Lower lobe of right lung (tissue), 2 donors: ENCODE data around the gene OSBPL9. TPM values are rescaled to one million over a fixed set of nuclear protein-coding genes. Genes with fewer than 3 reads are reported as not detected.

Source experiments
- ATAC-seq, 2 donors: fragments of 200-7000 bp; cut with Tn5 transposase; one replicate each; pipeline ENCODE4 v1.9.1; 2020 to 2022; ENCODE audit warnings: mild to moderate bottlenecking in 2 of 2, moderate library complexity in 2 of 2
- DNase-seq: peaks from one replicate; pipeline ENCODE4 v3.0.0-alpha.2; 2020
- H3K27ac ChIP-seq: fragments of 200-600 bp; one replicate; pipeline ENCODE4 v1.8.0; 2022
- H3K27me3 ChIP-seq: fragments of 200-600 bp; one replicate; pipeline ENCODE4 v1.8.0; 2022; ENCODE audit warnings: low read depth
- H3K36me3 ChIP-seq: fragments of 200-600 bp; one replicate; pipeline ENCODE4 v1.8.0; 2022; ENCODE audit warnings: mild to moderate bottlenecking
- H3K4me1 ChIP-seq: fragments of 200-600 bp; one replicate; pipeline ENCODE4 v1.8.0; 2022
- H3K4me3 ChIP-seq: fragments of 200-600 bp; one replicate; pipeline ENCODE4 v1.8.0; 2022; ENCODE audit warnings: mild to moderate bottlenecking
- H3K9me3 ChIP-seq: fragments of 200-600 bp; one replicate; pipeline ENCODE4 v1.8.0; 2022
- intact Hi-C: fragments of 100-400 bp; cut with DNase I; formaldehyde crosslinking; loops from one replicate; pipeline ENCODE4 v1.11.0; 2022
- total RNA-seq: library from RNA; stranded (reverse); fragmentation: NEBNext Ultra II Directional; extraction: Animal tissue kit (Norgen Biotek cat#: 25700); gene quantifications from one replicate; pipeline ENCODE4 v1.2.1, GENCODE V29; 2021
- TF ChIP-seq, protein P1 (sequence below): fragments of 200-600 bp; IDR thresholded peaks from one replicate; pipeline ENCODE4 v1.8.0; 2022; ENCODE audit warnings: antibody characterized with exemption, mild to moderate bottlenecking
- donor health status: DM: no; HTN: yes; CAD: no; lungs with severe emphysema.

Gene OSBPL9
- total RNA-seq, 1 donor from 2014 or later = 65.4 TPM

- TF ChIP-seq, protein P1, sequence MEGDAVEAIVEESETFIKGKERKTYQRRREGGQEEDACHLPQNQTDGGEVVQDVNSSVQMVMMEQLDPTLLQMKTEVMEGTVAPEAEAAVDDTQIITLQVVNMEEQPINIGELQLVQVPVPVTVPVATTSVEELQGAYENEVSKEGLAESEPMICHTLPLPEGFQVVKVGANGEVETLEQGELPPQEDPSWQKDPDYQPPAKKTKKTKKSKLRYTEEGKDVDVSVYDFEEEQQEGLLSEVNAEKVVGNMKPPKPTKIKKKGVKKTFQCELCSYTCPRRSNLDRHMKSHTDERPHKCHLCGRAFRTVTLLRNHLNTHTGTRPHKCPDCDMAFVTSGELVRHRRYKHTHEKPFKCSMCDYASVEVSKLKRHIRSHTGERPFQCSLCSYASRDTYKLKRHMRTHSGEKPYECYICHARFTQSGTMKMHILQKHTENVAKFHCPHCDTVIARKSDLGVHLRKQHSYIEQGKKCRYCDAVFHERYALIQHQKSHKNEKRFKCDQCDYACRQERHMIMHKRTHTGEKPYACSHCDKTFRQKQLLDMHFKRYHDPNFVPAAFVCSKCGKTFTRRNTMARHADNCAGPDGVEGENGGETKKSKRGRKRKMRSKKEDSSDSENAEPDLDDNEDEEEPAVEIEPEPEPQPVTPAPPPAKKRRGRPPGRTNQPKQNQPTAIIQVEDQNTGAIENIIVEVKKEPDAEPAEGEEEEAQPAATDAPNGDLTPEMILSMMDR = no peak
- no peaks in the 10 kb centered on the region for H3K9me3 ChIP-seq
- no peak overlapping the region for H3K4me3 ChIP-seq
- no peaks in the 10 kb centered on the region for H3K27me3 ChIP-seq
- H3K27ac ChIP-seq = no peak overlapping the region
- H3K36me3 ChIP-seq = peaks cover 43% of the 10 kb centered on the region
- no peak for DNase-seq
- intact Hi-C loops = no loop called here
- no peak for ATAC-seq
- H3K4me1 ChIP-seq = no peaks in the 10 kb centered on the region
Observed at GRCh38 chr1:51752073-51752948, 135.4 kb downstream of the OSBPL9 start.

GRCh38 chr1:51753969-51754368 is 137.1 kb downstream of the OSBPL9 start:
- intact Hi-C loops = no loop called here
- TF ChIP-seq, protein P1 = no peak

DNA sequence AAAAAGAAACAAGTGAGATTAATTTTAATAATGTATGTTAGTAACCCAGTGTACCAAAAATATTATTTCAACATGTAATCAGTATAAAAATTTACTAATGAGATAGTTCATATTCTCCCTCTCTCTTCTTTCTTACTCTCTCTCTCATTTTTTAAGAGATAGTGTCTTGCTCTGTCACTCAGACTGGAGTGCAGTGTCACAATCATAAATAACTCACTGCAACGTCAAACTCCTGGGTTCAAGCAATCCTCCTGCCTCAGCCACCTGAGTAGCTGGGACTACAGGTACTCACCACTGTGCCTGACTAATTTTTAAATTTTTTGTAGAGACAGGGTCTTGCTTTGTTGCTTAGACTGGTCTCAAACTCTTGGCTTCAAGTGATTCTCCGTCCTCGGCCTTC is 137.8 kb downstream of the OSBPL9 start:
- ATAC-seq (no peak), DNase-seq (no peak)
- H3K27ac ChIP-seq = no peak overlapping the region
- TF ChIP-seq, protein P1 = no peak
- no peaks in the 10 kb centered on the region for H3K9me3 ChIP-seq
- H3K27me3 ChIP-seq = no peaks in the 10 kb centered on the region
- intact Hi-C loops = no loop called here
- H3K4me1 ChIP-seq = no peaks in the 10 kb centered on the region
- peaks cover 24% of the 10 kb centered on the region for H3K36me3 ChIP-seq
- no peak overlapping the region for H3K4me3 ChIP-seq

More at GRCh38 chr1:51753969-51754368, 137.1 kb downstream of the OSBPL9 start:
- H3K36me3 ChIP-seq = peaks cover 31% of the 10 kb centered on the region
- DNase-seq (no peak), ATAC-seq (no peak)
- no peaks in the 10 kb centered on the region for H3K9me3 ChIP-seq
- H3K27me3 ChIP-seq = no peaks in the 10 kb centered on the region
- H3K27ac ChIP-seq = no peak overlapping the region
- no peaks in the 10 kb centered on the region for H3K4me1 ChIP-seq
- H3K4me3 ChIP-seq = no peak overlapping the region

- TF ChIP-seq, protein P1 = no peak
- DNase-seq = no peak
- H3K27me3 ChIP-seq = no peaks in the 10 kb centered on the region
- ATAC-seq = no peak
- H3K9me3 ChIP-seq = no peaks in the 10 kb centered on the region
- H3K36me3 ChIP-seq = peaks cover 23% of the 10 kb centered on the region
- intact Hi-C loops = no loop called here
- no peak overlapping the region for H3K27ac ChIP-seq
- no peak overlapping the region for H3K4me3 ChIP-seq
- H3K4me1 ChIP-seq = no peaks in the 10 kb centered on the region
Observed at GRCh38 chr1:51755437-51755836, 138.5 kb downstream of the OSBPL9 start.

DNA sequence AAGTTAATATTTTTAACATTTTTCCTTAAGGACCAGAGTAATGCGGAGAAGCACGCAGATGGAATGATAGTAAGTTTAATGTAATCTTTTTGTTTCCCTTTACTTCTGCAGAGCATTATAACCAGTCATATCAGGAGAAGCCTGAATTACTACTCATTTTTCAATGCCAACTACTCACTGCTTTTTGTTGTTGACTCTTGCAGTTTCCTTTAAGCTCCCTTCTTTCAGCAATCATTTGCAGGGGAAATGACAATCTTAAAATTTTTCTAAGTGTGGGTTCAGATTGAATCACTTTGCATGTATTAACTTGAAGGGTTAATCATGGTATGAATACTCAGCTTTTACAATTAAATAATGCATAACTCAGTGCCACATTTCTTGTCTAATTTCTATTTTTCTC is 139.4 kb downstream of the OSBPL9 start:
- Histone ChIP-seq H3K4me3 (no peak overlapping the region), H3K9me3 (no peaks in the 10 kb centered on the region), H3K27me3 (no peaks in the 10 kb centered on the region), H3K4me1 (no peaks in the 10 kb centered on the region), H3K36me3 (peaks cover 23% of the 10 kb centered on the region), H3K27ac (no peak overlapping the region)
- TF ChIP-seq, protein P1 = no peak
- ATAC-seq (no peak), DNase-seq (no peak)
- intact Hi-C loops = no loop called here
